ENCODE data around the gene RGP1.

Gene RGP1

DNA sequence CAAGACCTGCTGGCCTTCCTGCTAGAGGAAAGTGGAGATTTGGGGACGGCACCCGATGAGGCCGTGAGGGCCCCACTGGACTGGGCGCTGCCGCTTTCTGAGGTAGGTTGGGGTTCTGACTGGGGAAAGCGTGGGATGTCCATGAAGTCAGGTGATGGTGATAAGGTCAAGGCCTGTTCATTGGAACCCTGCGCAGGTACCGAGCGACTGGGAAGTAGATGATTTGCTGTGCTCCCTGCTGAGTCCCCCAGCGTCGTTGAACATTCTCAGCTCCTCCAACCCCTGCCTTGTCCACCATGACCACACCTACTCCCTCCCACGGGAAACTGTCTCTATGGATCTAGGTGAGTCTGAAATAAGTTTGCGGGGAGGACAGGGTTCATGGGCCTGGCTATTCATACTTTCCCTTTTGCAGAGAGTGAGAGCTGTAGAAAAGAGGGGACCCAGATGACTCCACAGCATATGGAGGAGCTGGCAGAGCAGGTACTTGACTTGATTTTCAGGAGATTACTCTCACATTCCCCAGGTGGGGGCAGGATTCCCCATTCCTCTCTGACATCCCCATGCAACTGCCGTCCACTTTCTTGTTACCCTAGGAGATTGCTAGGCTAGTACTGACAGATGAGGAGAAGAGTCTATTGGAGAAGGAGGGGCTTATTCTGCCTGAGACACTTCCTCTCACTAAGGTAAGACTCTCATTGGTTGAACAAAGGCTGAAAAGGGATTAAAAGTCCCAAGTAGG, 16.1 kb upstream of the RGP1 start:
- TF ChIP-seq EZH2phosphoT487 (IDR thresholded peaks at IDR 0.05; ENCODE audit: borderline replicate concordance): no peak
- peak; percentile 34 for TF ChIP-seq CTCF (conservative IDR thresholded peaks at IDR 0.05; ENCODE audit: low read length)
- H3F3A ChIP-seq (ENCODE audit: low read depth): peaks cover 16% of the 10 kb centered on the region
- H3K9ac ChIP-seq (ENCODE audit: low read depth, low read length, poor library complexity, severe bottlenecking): peak overlapping the region; percentile 92
- H3K79me2 ChIP-seq (ENCODE audit: insufficient read depth, low read length): peaks cover 54% of the 10 kb centered on the region
- H3K4me1 ChIP-seq (ENCODE audit: insufficient read depth, low read length, poor library complexity, severe bottlenecking): peaks cover 41% of the 10 kb centered on the region
- peaks cover 28% of the 10 kb centered on the region; the same call in 1 of the 2 replicates for H3K36me3 ChIP-seq (ENCODE audit: insufficient read depth, low read length)
- peak overlapping the region; percentile 81 for H3K4me3 ChIP-seq (ENCODE audit: low read length, poor library complexity, severe bottlenecking)
- H3K9me2 ChIP-seq (replicated peaks; ENCODE audit: low read depth, low read length): no peaks in the 10 kb centered on the region
- H3K9me3 ChIP-seq (ENCODE audit: insufficient read depth, low read depth, low read length): no peaks in the 10 kb centered on the region
- no peaks in the 10 kb centered on the region for H3K27me3 ChIP-seq (ENCODE audit: insufficient read depth, low read length, poor library complexity, severe bottlenecking)
- peaks cover 30% of the 10 kb centered on the region for H4K20me1 ChIP-seq (ENCODE audit: insufficient read depth, low read length, poor library complexity, severe bottlenecking)
- H2AFZ ChIP-seq (ENCODE audit: low read length): peak overlapping the region; percentile 76; the same call in 1 of the 2 replicates
- H3K4me2 ChIP-seq (ENCODE audit: low read depth, low read length, poor library complexity, severe bottlenecking): peak overlapping the region; percentile 89

GRCh38 chr9:35734096-35734495, 15.0 kb upstream of the RGP1 start:
- no peak overlapping the region for H2AFZ ChIP-seq (ENCODE audit: low read length)
- no peak overlapping the region for H3K4me3 ChIP-seq (ENCODE audit: low read length, poor library complexity, severe bottlenecking)
- peaks cover 46% of the 10 kb centered on the region for H3K79me2 ChIP-seq (ENCODE audit: insufficient read depth, low read length)
- no peaks in the 10 kb centered on the region for H3K27me3 ChIP-seq (ENCODE audit: insufficient read depth, low read length, poor library complexity, severe bottlenecking)
- no peaks in the 10 kb centered on the region for H3K9me3 ChIP-seq (ENCODE audit: insufficient read depth, low read depth, low read length)
- no peak for TF ChIP-seq CTCF (conservative IDR thresholded peaks at IDR 0.05; ENCODE audit: low read length)
- H3K36me3 ChIP-seq (ENCODE audit: insufficient read depth, low read length): peaks cover 40% of the 10 kb centered on the region; the same call in 1 of the 2 replicates
- H3K9me2 ChIP-seq (replicated peaks; ENCODE audit: low read depth, low read length): no peaks in the 10 kb centered on the region
- peaks cover 28% of the 10 kb centered on the region for H4K20me1 ChIP-seq (ENCODE audit: insufficient read depth, low read length, poor library complexity, severe bottlenecking)
- peak overlapping the region; percentile 89 for H3K4me2 ChIP-seq (ENCODE audit: low read depth, low read length, poor library complexity, severe bottlenecking)
- peaks cover 31% of the 10 kb centered on the region for H3K4me1 ChIP-seq (ENCODE audit: insufficient read depth, low read length, poor library complexity, severe bottlenecking)
- peaks cover 6% of the 10 kb centered on the region; the same call in 1 of the 2 replicates for H3F3A ChIP-seq (ENCODE audit: low read depth)
- H3K9ac ChIP-seq (ENCODE audit: low read depth, low read length, poor library complexity, severe bottlenecking): no peak overlapping the region

DNA sequence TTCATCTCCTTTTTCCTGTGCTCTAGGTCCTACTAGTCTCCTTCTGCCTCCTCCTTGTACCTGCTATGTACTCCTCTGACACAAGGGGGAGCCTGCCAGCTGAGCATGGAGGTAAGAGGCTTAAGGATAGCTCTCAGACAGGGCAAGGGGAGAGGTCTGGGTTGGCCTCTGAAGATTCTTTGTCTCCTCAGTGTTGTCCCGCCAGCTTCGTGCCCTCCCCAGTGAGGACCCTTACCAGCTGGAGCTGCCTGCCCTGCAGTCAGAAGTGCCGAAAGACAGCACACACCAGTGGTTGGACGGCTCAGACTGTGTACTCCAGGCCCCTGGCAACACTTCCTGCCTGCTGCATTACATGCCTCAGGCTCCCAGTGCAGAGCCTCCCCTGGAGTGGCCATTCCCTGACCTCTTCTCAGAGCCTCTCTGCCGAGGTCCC, 12.9 kb upstream of the RGP1 start:
- Histone ChIP-seq H3K27me3 (ENCODE audit: insufficient read depth, low read length, poor library complexity, severe bottlenecking) (no peaks in the 10 kb centered on the region), H2AFZ (ENCODE audit: low read length) (no peak overlapping the region), H3K79me2 (ENCODE audit: insufficient read depth, low read length) (peaks cover 24% of the 10 kb centered on the region), H3K4me3 (ENCODE audit: low read length, poor library complexity, severe bottlenecking) (no peak overlapping the region), H3F3A (ENCODE audit: low read depth) (peaks cover 4% of the 10 kb centered on the region; the same call in 1 of the 2 replicates), H3K9me2 (replicated peaks; ENCODE audit: low read depth, low read length) (no peaks in the 10 kb centered on the region), H4K20me1 (ENCODE audit: insufficient read depth, low read length, poor library complexity, severe bottlenecking) (peaks cover 16% of the 10 kb centered on the region), H3K36me3 (ENCODE audit: insufficient read depth, low read length) (peaks cover 53% of the 10 kb centered on the region; the same call in 1 of the 2 replicates), H3K4me2 (ENCODE audit: low read depth, low read length, poor library complexity, severe bottlenecking) (no peak overlapping the region), H3K9me3 (ENCODE audit: insufficient read depth, low read depth, low read length) (no peaks in the 10 kb centered on the region), H3K4me1 (ENCODE audit: insufficient read depth, low read length, poor library complexity, severe bottlenecking) (peaks cover 11% of the 10 kb centered on the region), H3K9ac (ENCODE audit: low read depth, low read length, poor library complexity, severe bottlenecking) (no peak overlapping the region)
- no peak for TF ChIP-seq EZH2phosphoT487 (IDR thresholded peaks at IDR 0.05; ENCODE audit: borderline replicate concordance)
- peak; percentile 83 for TF ChIP-seq CTCF (conservative IDR thresholded peaks at IDR 0.05; ENCODE audit: low read length)
